WTC11 (cell line): ENCODE measurements around the gene BCAT1.

Experiments used
- AR ChIP-seq: fragments of 250-450 bp; sonication (Bioruptor Pico); IDR thresholded peaks from 2 replicates; pipeline ENCODE4 v1.9.0; 2021; ENCODE audit warnings: mild to moderate bottlenecking
- CTCF ChIP-seq: fragments of 200-600 bp; IDR thresholded peaks from 2 replicates; pipeline ENCODE4 v1.8.0; 2022; ENCODE audit warnings: antibody characterized with exemption
- E2F5 ChIP-seq: sonication (generic); formaldehyde crosslinking; IDR thresholded peaks from 2 replicates; pipeline ENCODE4 v1.8.1; 2022; ENCODE audit warnings: mild to moderate bottlenecking, moderate library complexity, missing genetic modification reagents
- ESRRA ChIP-seq: sonication (generic); formaldehyde crosslinking; IDR thresholded peaks from 2 replicates; pipeline ENCODE4 v1.8.1; 2022; ENCODE audit warnings: mild to moderate bottlenecking, missing genetic modification reagents, borderline replicate concordance
- FOXP4 ChIP-seq: sonication (generic); formaldehyde crosslinking; IDR thresholded peaks from 2 replicates; pipeline ENCODE4 v1.8.0; 2022; ENCODE audit warnings: mild to moderate bottlenecking, missing genetic modification reagents
- MXD4 ChIP-seq: fragments of 250-450 bp; sonication (Bioruptor Pico); IDR thresholded peaks from 2 replicates; pipeline ENCODE4 v1.8.0; 2021; ENCODE audit warnings: mild to moderate bottlenecking, moderate library complexity, borderline replicate concordance
- PREB ChIP-seq: sonication (generic); formaldehyde crosslinking; IDR thresholded peaks from 2 replicates; pipeline ENCODE4 v1.8.1; 2022; ENCODE audit warnings: mild to moderate bottlenecking, missing genetic modification reagents, moderate library complexity, borderline replicate concordance
- ZNF512 ChIP-seq: sonication (generic); formaldehyde crosslinking; IDR thresholded peaks from 2 replicates; pipeline ENCODE4 v1.8.1; 2022; ENCODE audit warnings: missing genetic modification reagents, borderline replicate concordance
- ZSCAN18 ChIP-seq: fragments of 250-450 bp; sonication (Bioruptor Pico); IDR thresholded peaks from 2 replicates; pipeline ENCODE4 v2.1.2; 2022; ENCODE audit warnings: mild to moderate bottlenecking, moderate library complexity

- TF ChIP-seq AR (no peak), PREB (CRISPR knock-in tag) (no peak), FOXP4 (CRISPR knock-in tag) (no peak), MXD4 (no peak), ESRRA (CRISPR knock-in tag) (no peak), CTCF (no peak), ZNF512 (CRISPR knock-in tag) (no peak), ZSCAN18 (CRISPR knock-in tag) (no peak), E2F5 (CRISPR knock-in tag) (no peak)
These were observed 108.7 kb downstream of the BCAT1 start for GRCh38 chr12:24840046-24840800.
